ENCODE data around the gene FXYD3.
"Not testable (repeated sequence)": the region's sequence is repeated elsewhere in the genome, so short reads cannot be mapped to it uniquely, and the experiment has no call there.

Gene FXYD3

GRCh38 chr19:35146746-35147459, 31.3 kb downstream of the FXYD3 start:
- DNase-seq (ENCODE audit: low read depth): no peak
- TF ChIP-seq CTCF (IDR thresholded peaks at IDR 0.05; ENCODE audit: control insufficient read depth, extremely low read depth, insufficient read depth): no peak
- H3K4me3 ChIP-seq (ENCODE audit: low read depth, low read length): no peak overlapping the region

GRCh38 chr19:35149463-35149862, 33.8 kb downstream of the FXYD3 start:
- TF ChIP-seq CTCF (IDR thresholded peaks at IDR 0.05; ENCODE audit: control insufficient read depth, extremely low read depth, insufficient read depth): no peak
- DNase-seq (ENCODE audit: low read depth): no peak
- no peak overlapping the region for H3K4me3 ChIP-seq (ENCODE audit: low read depth, low read length)

- H3K4me3 ChIP-seq (ENCODE audit: low read depth, low read length): no peak overlapping the region
- no peak for TF ChIP-seq CTCF (IDR thresholded peaks at IDR 0.05; ENCODE audit: control insufficient read depth, extremely low read depth, insufficient read depth)
- no peak for DNase-seq (ENCODE audit: low read depth)
Observed at GRCh38 chr19:35150445-35150844, 34.8 kb downstream of the FXYD3 start.

GRCh38 chr19:35151273-35152065, 35.8 kb downstream of the FXYD3 start:
- no peak for TF ChIP-seq CTCF (IDR thresholded peaks at IDR 0.05; ENCODE audit: control insufficient read depth, extremely low read depth, insufficient read depth)
- H3K4me3 ChIP-seq (ENCODE audit: low read depth, low read length): no peak overlapping the region
- no peak for DNase-seq (ENCODE audit: low read depth)

- H3K4me3 ChIP-seq (ENCODE audit: low read depth, low read length); DNase-seq (ENCODE audit: low read depth): not testable (repeated sequence)
Observed at GRCh38 chr19:35153129-35153522, 37.5 kb downstream of the FXYD3 start.

GRCh38 chr19:35153701-35154524, 38.3 kb downstream of the FXYD3 start:
- no peak for DNase-seq (ENCODE audit: low read depth)
- no peak for TF ChIP-seq CTCF (IDR thresholded peaks at IDR 0.05; ENCODE audit: control insufficient read depth, extremely low read depth, insufficient read depth)
- H3K4me3 ChIP-seq (ENCODE audit: low read depth, low read length): peak overlapping the region; percentile 18; the same call in 1 of the 2 replicates

Data from LNCaP clone FGC (cell line).